Measurements from ENCODE around the gene KIFC3. TPM values are rescaled to one million over a fixed set of nuclear protein-coding genes. Genes with fewer than 3 reads are reported as not detected.

KIFC3 gene
- total and polyA plus RNA-seq, 9 donors: 4.6 to 54.0 (median 23.8) TPM

- Histone ChIP-seq H3K36me3 (no peaks in the 10 kb centered on the region), H3K4me1 (ENCODE audit: insufficient read depth) (no peaks in the 10 kb centered on the region), H3K27me3 (no peaks in the 10 kb centered on the region), H3K27ac (no peak overlapping the region), H3K9me3 (no peaks in the 10 kb centered on the region), H3K4me3 (no peak overlapping the region)
- WGBS, 3 donors: 81 to 84% (median 81%) methylated on average over 21 of the region's 21 CpGs
- intact Hi-C loops (cut with DNase I): loop anchor here (5.0 to 10.0 kb wide), 5 partner anchors 103 to 243 kb away; partner anchors contain the start of genes USB1 (in 2 of the 4) and ZNF319 (in 2 of the 4)
- no peak for TF ChIP-seq POLR2A (IDR thresholded peaks at IDR 0.05)
- TF ChIP-seq EP300 (IDR thresholded peaks at IDR 0.05): no peak
- TF ChIP-seq, protein P1, sequence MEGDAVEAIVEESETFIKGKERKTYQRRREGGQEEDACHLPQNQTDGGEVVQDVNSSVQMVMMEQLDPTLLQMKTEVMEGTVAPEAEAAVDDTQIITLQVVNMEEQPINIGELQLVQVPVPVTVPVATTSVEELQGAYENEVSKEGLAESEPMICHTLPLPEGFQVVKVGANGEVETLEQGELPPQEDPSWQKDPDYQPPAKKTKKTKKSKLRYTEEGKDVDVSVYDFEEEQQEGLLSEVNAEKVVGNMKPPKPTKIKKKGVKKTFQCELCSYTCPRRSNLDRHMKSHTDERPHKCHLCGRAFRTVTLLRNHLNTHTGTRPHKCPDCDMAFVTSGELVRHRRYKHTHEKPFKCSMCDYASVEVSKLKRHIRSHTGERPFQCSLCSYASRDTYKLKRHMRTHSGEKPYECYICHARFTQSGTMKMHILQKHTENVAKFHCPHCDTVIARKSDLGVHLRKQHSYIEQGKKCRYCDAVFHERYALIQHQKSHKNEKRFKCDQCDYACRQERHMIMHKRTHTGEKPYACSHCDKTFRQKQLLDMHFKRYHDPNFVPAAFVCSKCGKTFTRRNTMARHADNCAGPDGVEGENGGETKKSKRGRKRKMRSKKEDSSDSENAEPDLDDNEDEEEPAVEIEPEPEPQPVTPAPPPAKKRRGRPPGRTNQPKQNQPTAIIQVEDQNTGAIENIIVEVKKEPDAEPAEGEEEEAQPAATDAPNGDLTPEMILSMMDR (IDR thresholded peaks at IDR 0.05): no peak
- DNase-seq: no peak
These were observed 42.5 kb downstream of the KIFC3 start for GRCh38 chr16:57759541-57760356.

GRCh38 chr16:57759131-57759530 is 43.2 kb downstream of the KIFC3 start:
- Histone ChIP-seq H3K4me3 (no peak overlapping the region), H3K4me1 (ENCODE audit: insufficient read depth) (no peaks in the 10 kb centered on the region), H3K9me3 (no peaks in the 10 kb centered on the region), H3K27ac (no peak overlapping the region), H3K27me3 (no peaks in the 10 kb centered on the region), H3K36me3 (no peaks in the 10 kb centered on the region)
- WGBS, 3 donors: 77 to 84% (median 84%) methylated on average over 5 to 7 of the region's 7 CpGs
- intact Hi-C loops (cut with DNase I): loop anchor here (5.0 to 10.0 kb wide), 5 partner anchors 103 to 243 kb away; partner anchors contain the start of genes USB1 (in 2 of the 4) and ZNF319 (in 2 of the 4)
- DNase-seq: no peak
- TF ChIP-seq EP300 (IDR thresholded peaks at IDR 0.05) (no peak), POLR2A (IDR thresholded peaks at IDR 0.05) (no peak)
- TF ChIP-seq, protein P1 (IDR thresholded peaks at IDR 0.05): no peak

- peak in 1 of 5 donors; percentile 33 for DNase-seq
- no peaks in the 10 kb centered on the region for H3K4me1 ChIP-seq (ENCODE audit: insufficient read depth)
- no peaks in the 10 kb centered on the region for H3K27me3 ChIP-seq
- no peak overlapping the region for H3K4me3 ChIP-seq
- no peaks in the 10 kb centered on the region for H3K36me3 ChIP-seq
- intact Hi-C loops (cut with DNase I): loop anchor here (5.0 to 10.0 kb wide), 5 partner anchors 104 to 244 kb away; partner anchors contain the start of genes USB1 (in 2 of the 4) and ZNF319 (in 2 of the 4)
- WGBS, 3 donors: 73 to 76% (median 76%) methylated on average over 32 to 33 of the region's 33 CpGs
- TF ChIP-seq, protein P1 (IDR thresholded peaks at IDR 0.05): no peak
- TF ChIP-seq EP300 (IDR thresholded peaks at IDR 0.05) (no peak), POLR2A (IDR thresholded peaks at IDR 0.05) (no peak)
- H3K27ac ChIP-seq: no peak overlapping the region
- H3K9me3 ChIP-seq: no peaks in the 10 kb centered on the region
These were observed 43.8 kb downstream of the KIFC3 start for GRCh38 chr16:57758331-57759117.

GRCh38 chr16:57757883-57758282 is 44.4 kb downstream of the KIFC3 start:
- TF ChIP-seq POLR2A (IDR thresholded peaks at IDR 0.05) (no peak), EP300 (IDR thresholded peaks at IDR 0.05) (no peak)
- TF ChIP-seq, protein P1 (IDR thresholded peaks at IDR 0.05): no peak
- H3K36me3 ChIP-seq: no peaks in the 10 kb centered on the region
- intact Hi-C loops (cut with DNase I): loop anchor here (2.0 to 10.0 kb wide), 6 partner anchors 104 to 244 kb away; partner anchors contain the start of genes USB1 (in 2 of the 4) and ZNF319 (in 2 of the 4)
- DNase-seq: peak in 1 of 5 donors; percentile 16
- H3K4me3 ChIP-seq: no peak overlapping the region
- no peaks in the 10 kb centered on the region for H3K9me3 ChIP-seq
- no peak overlapping the region for H3K27ac ChIP-seq
- no peaks in the 10 kb centered on the region for H3K27me3 ChIP-seq
- 92 to 95% (median 93%) methylated on average over 7 of the region's 7 CpGs for WGBS, 3 donors
- no peaks in the 10 kb centered on the region for H3K4me1 ChIP-seq (ENCODE audit: insufficient read depth)
